H4 (cell line): ENCODE results near the gene USP25. TPM values are rescaled to one million over a fixed set of nuclear protein-coding genes. Genes with fewer than 3 reads are reported as not detected.

Experiments used
- DNase-seq: peaks from one replicate; pipeline ENCODE4 v3.0.0-alpha.2; 2015; ENCODE audit warnings: low spot score
- total RNA-seq: library from RNA; depleted of rRNA; stranded (reverse); fragments of >200 nt; shearing (Covaris generic); gene quantifications from 2 replicates; pipeline ENCODE4 v1.2.3, GENCODE V29; 2014

The USP25 gene
- total RNA-seq, 1 experiment from 2014 or later = 19.0 TPM

GRCh38 chr21:15764878-15765277 lies 35.1 kb downstream of the USP25 start:
- no peak for DNase-seq

GRCh38 chr21:15766952-15767603 lies 37.3 kb downstream of the USP25 start:
- no peak for DNase-seq

GRCh38 chr21:15768045-15768601 lies 38.3 kb downstream of the USP25 start:
- DNase-seq = no peak

GRCh38 chr21:15768853-15769252 lies 39.1 kb downstream of the USP25 start:
- DNase-seq = no peak

GRCh38 chr21:15771311-15771710 lies 41.5 kb downstream of the USP25 start:
- no peak for DNase-seq

GRCh38 chr21:15772654-15773053 lies 42.9 kb downstream of the USP25 start:
- no peak for DNase-seq

- no peak for DNase-seq
These were observed 44.8 kb downstream of the USP25 start for GRCh38 chr21:15774590-15774989.

GRCh38 chr21:15775291-15775690 lies 45.5 kb downstream of the USP25 start:
- DNase-seq = no peak

GRCh38 chr21:15775981-15776380 lies 46.2 kb downstream of the USP25 start:
- DNase-seq = peak; percentile 27

- no peak for DNase-seq
These were observed 47.0 kb downstream of the USP25 start for GRCh38 chr21:15776818-15777217.

- DNase-seq = no peak
These were observed 52.2 kb downstream of the USP25 start for GRCh38 chr21:15781986-15782385.

GRCh38 chr21:15788847-15789523 lies 59.2 kb downstream of the USP25 start:
- DNase-seq = no peak

- DNase-seq = no peak
These were observed 63.3 kb downstream of the USP25 start for GRCh38 chr21:15793109-15793508.

GRCh38 chr21:15793550-15794235 lies 63.9 kb downstream of the USP25 start:
- DNase-seq = no peak

GRCh38 chr21:15794277-15794912 lies 64.6 kb downstream of the USP25 start:
- DNase-seq = no peak

- DNase-seq = no peak
These were observed 65.8 kb downstream of the USP25 start for GRCh38 chr21:15795533-15795932.

GRCh38 chr21:15797577-15798363 lies 68.0 kb downstream of the USP25 start:
- no peak for DNase-seq

GRCh38 chr21:15801352-15801863 lies 71.6 kb downstream of the USP25 start:
- no peak for DNase-seq

- no peak for DNase-seq
These were observed 74.6 kb downstream of the USP25 start for GRCh38 chr21:15804247-15805005.

GRCh38 chr21:15809065-15809464 lies 79.3 kb downstream of the USP25 start:
- DNase-seq = no peak
